Heart left ventricle (tissue), 16 donors: Measurements from ENCODE around the gene NCKAP1. TPM values are rescaled to one million over a fixed set of nuclear protein-coding genes. Genes with fewer than 3 reads are reported as not detected.
A peak's percentile ranks its signal among the peaks of the same experiment; 100 is the strongest.

Experiments
- ATAC-seq, 4 donors: fragments of 200-7000 bp; cut with Tn5 transposase; one replicate each; pipeline ENCODE4 v1.9.1; 2020 to 2022; ENCODE audit warnings: moderate library complexity in 4 of 4, mild to moderate bottlenecking in 3 of 4, moderate number of reproducible peaks in 1 of 4
- DNase-seq, 5 donors: peaks; one replicate each; pipeline ENCODE4 v3.0.0-alpha.2; 2020
- H3K27ac ChIP-seq, 12 donors: fragments of 200-600 bp; sonication (generic) in 4 of 12; one replicate each; pipeline versions ENCODE4 v1.5.0 to v1.8.0; 2016 to 2022; ENCODE audit warnings: mild to moderate bottlenecking in 2 of 12
- H3K27me3 ChIP-seq, 9 donors: fragments of 200-600 bp; sonication (generic) in 2 of 9; one replicate each; pipeline versions ENCODE4 v1.5.1 to v1.8.0; 2016 to 2022; ENCODE audit warnings: mild to moderate bottlenecking in 3 of 9
- H3K36me3 ChIP-seq, 9 donors: fragments of 200-600 bp; sonication (generic) in 2 of 9; one replicate each; pipeline versions ENCODE4 v1.5.0 to v1.8.0; 2018 to 2022; ENCODE audit warnings: mild to moderate bottlenecking in 2 of 9
- H3K4me1 ChIP-seq, 12 donors: fragments of 200-600 bp; sonication (generic) in 4 of 12; one replicate each; pipeline versions ENCODE4 v1.5.0 to v1.8.0; 2016 to 2022; ENCODE audit warnings: mild to moderate bottlenecking in 3 of 12
- H3K4me3 ChIP-seq, 12 donors: fragments of 200-600 bp; sonication (generic) in 4 of 12; one replicate each; pipeline versions ENCODE4 v1.5.0 to v1.8.0; 2017 to 2022; ENCODE audit warnings: mild to moderate bottlenecking in 9 of 12, moderate library complexity in 4 of 12
- H3K9me3 ChIP-seq, 12 donors: fragments of 200-600 bp; sonication (generic) in 4 of 12; one replicate each; pipeline versions ENCODE4 v1.5.0 to v1.8.0; 2016 to 2022; ENCODE audit warnings: mild to moderate bottlenecking in 1 of 12
- CTCF ChIP-seq, 12 donors: fragments of 200-600 bp; sonication (generic) in 4 of 12; IDR thresholded peaks; one replicate each; pipeline versions ENCODE4 v1.5.0 to v1.8.0; 2018 to 2022; ENCODE audit warnings: antibody characterized with exemption in 12 of 12, mild to moderate bottlenecking in 5 of 12
- POLR2A ChIP-seq, 2 donors: fragments of 450-650 bp; IDR thresholded peaks; one replicate each; pipeline ENCODE4 v1.6.1; 2017; ENCODE audit warnings: antibody characterized with exemption in 2 of 2, mild to moderate bottlenecking in 2 of 2, moderate library complexity in 2 of 2
- WGBS, 4 donors: extraction: QIAGEN DNeasy Blood & Tissue Kit in 2 of 4; methylation state at CpG; one replicate each; pipeline versions ENCODE4 v1.1.5 to v1.1.7; 2013 to 2018; 5-methylcytosine and 5-hydroxymethylcytosine counted together
- intact Hi-C, 10 donors: fragments of 100-400 bp; cut with DNase I; formaldehyde crosslinking; loops; one replicate each; pipeline versions ENCODE4 v1.11.1 to v1.14.2; 2022
- polyA plus RNA-seq, 2 donors: library from polyadenylated mRNA; stranded (reverse); fragments of 200-250 nt; gene quantifications; one replicate each; pipeline ENCODE4 v1.2.3, GENCODE V29; 2013
- total RNA-seq, 9 donors: library from RNA; depleted of rRNA in 2 of 9; stranded (reverse); fragments of >200 nt in 2 of 9; fragmentation: NEBNext Ultra II Directional in 3 of 9; extraction: Animal tissue kit (Norgen Biotek cat#: 25700) in 3 of 9; gene quantifications; one replicate each; pipeline versions ENCODE4 v1.1.0 to v1.2.4, GENCODE V29; 2016 to 2023
- donor health status: ischemic (EF 13 %, LVEDD 7.1; RV severe dilation, severe dysfunction).
- donor health status: healthy with polysubstance abuse.
- donor health status: DM: no; HTN: yes; CAD: no.
- donor health status: DM: no; HTN: no; CAD: no.
- donor health status: ischemic (EF 25% LVEDD 6.9; RV normal size, moderate dysfunction).
- donor health status: ischemic (EF 25% LVEDD 5.7; RV mildly dilated, moderate dysfunction).
- donor health status: healthy.
- donor health status: DM: yes; HTN: yes; CAD: no.
- donor health status: ischemic (EF 35%, LVEDD 5.7; RV mildly dilated, moderate dysfunction).
- donor health status: nonischemic (EF 11% LVEDD 7.7; RV severe dilation, severe dysfunction).
- donor health status: DM: yes; HTN: yes; CAD: no.
- donor health status: PGD.
- donor health status: ischemic (EF 29% LVEDD 5.4; RV normal size, mild dysfunction).
- donor health status: nonischemic (EF 23%, LVEDD 6.1; RV moderate dilation, normal function).

Gene NCKAP1
- total and polyA plus RNA-seq, 11 donors = 33.5 to 168 (median 138) TPM

GRCh38 chr2:182870227-182870626 lies 168.0 kb downstream of the NCKAP1 start:
- TF ChIP-seq POLR2A (IDR thresholded peaks at IDR 0.05) (no peak), CTCF (IDR thresholded peaks at IDR 0.05) (peak in 4 of 12 donors; percentile 5 to 19 (median 14))
- ATAC-seq (no peak), DNase-seq (no peak)
- H3K27me3 ChIP-seq = peaks cover 0 to 18% (median 0%) of the 10 kb centered on the region in 9 donors
- H3K27ac ChIP-seq = no peak overlapping the region
- no peaks in the 10 kb centered on the region for H3K36me3 ChIP-seq
- intact Hi-C loops = no loop called here
- H3K4me1 ChIP-seq = peaks cover 0 to 20% (median 8%) of the 10 kb centered on the region in 12 donors
- H3K4me3 ChIP-seq = no peak overlapping the region
- 0 to 17% (median 11%) methylated on average over 1 of the region's 1 CpG for WGBS, 4 donors
- peaks cover 0 to 3% (median 0%) of the 10 kb centered on the region in 12 donors for H3K9me3 ChIP-seq

GRCh38 chr2:182868054-182868796 lies 170.0 kb downstream of the NCKAP1 start:
- intact Hi-C loops = no loop called here
- Histone ChIP-seq H3K36me3 (no peaks in the 10 kb centered on the region), H3K27ac (no peak overlapping the region), H3K27me3 (peaks cover 0 to 18% (median 0%) of the 10 kb centered on the region in 9 donors), H3K9me3 (no peaks in the 10 kb centered on the region), H3K4me3 (no peak overlapping the region), H3K4me1 (peaks cover 0 to 21% (median 8%) of the 10 kb centered on the region in 12 donors)
- TF ChIP-seq CTCF (IDR thresholded peaks at IDR 0.05) (no peak), POLR2A (IDR thresholded peaks at IDR 0.05) (no peak)
- ATAC-seq = no peak
- WGBS, 4 donors = 77 to 82% (median 79%) methylated on average over 6 of the region's 6 CpGs
- DNase-seq = no peak

GRCh38 chr2:182867426-182868053 lies 170.7 kb downstream of the NCKAP1 start:
- DNase-seq (no peak), ATAC-seq (no peak)
- Histone ChIP-seq H3K27ac (peak overlapping the region in 9 of 12 donors; percentile 14 to 79 (median 58)), H3K9me3 (no peaks in the 10 kb centered on the region), H3K27me3 (peaks cover 0 to 18% (median 0%) of the 10 kb centered on the region in 9 donors), H3K4me3 (peak overlapping the region in 11 of 12 donors; percentile 36 to 66 (median 50)), H3K36me3 (no peaks in the 10 kb centered on the region), H3K4me1 (peaks cover 0 to 24% (median 8%) of the 10 kb centered on the region in 12 donors)
- WGBS, 4 donors = 55 to 59% (median 56%) methylated on average over 12 of the region's 12 CpGs
- intact Hi-C loops = no loop called here
- TF ChIP-seq POLR2A (IDR thresholded peaks at IDR 0.05) = no peak
- no peak for TF ChIP-seq CTCF (IDR thresholded peaks at IDR 0.05)
